Measurements from ENCODE around the gene LTN1. TPM values are rescaled to one million over a fixed set of nuclear protein-coding genes. Genes with fewer than 3 reads are reported as not detected.

Gene LTN1
- total RNA-seq, 2 experiments from 2014 or later = 26.7 to 29.1 TPM

Other genes with a start within 250 kb of the LTN1 start
- 10 to 100 TPM; 14.4 to 16.2 TPM for gene RWDD2B, start 26.5 kb upstream of the LTN1 start, total RNA-seq
- gene USP16, start 31.8 kb upstream of the LTN1 start, total RNA-seq = 10 to 100 TPM; 39.3 to 42.1 TPM
- gene CCT8, start 80.8 kb upstream of the LTN1 start, total RNA-seq = 100 to 1,000 TPM; 431 to 435 TPM
- gene MAP3K7CL, start 137.8 kb upstream of the LTN1 start, total RNA-seq = 1 to 10 TPM; 4.8 to 5.7 TPM

Measured in activated CD4-positive, alpha-beta memory T cell treated with anti-CD3 and anti-CD28 coated beads for 36 hours (primary cell).